A673 (cell line): ENCODE measurements around the gene ARHGDIB.

Experiments used
- CTCF ChIP-seq: fragments of 300-800, 200-600 bp; sonication (generic); conservative IDR thresholded peaks from 2 replicates; pipeline ENCODE4 v1.5.1; 2017; ENCODE audit warnings: low read depth, mild to moderate bottlenecking, antibody characterized with exemption, low read length, moderate library complexity, mixed read lengths
- EZH2 ChIP-seq: fragments of 200-600 bp; sonication (generic); IDR thresholded peaks from 2 replicates; pipeline ENCODE4 v1.6.1; 2017; ENCODE audit warnings: borderline replicate concordance, low read depth, mild to moderate bottlenecking, mixed read lengths, antibody characterized with exemption, low read length; ENCODE audit not compliant: poor library complexity, severe bottlenecking

GRCh38 chr12:14937014-14937413 lies 24.4 kb downstream of the ARHGDIB start:
- TF ChIP-seq EZH2 (no peak), CTCF (no peak)
